HUDEP-2 (cell line): ENCODE data around the gene SMARCD1.

Experiments
- DNase-seq, 76 experiments: peaks; one replicate each; lab custom pipeline; 2025; ENCODE audit not compliant: unreplicated experiment in 76 of 76; lab: John Stamatoyannopoulos, UW

Gene SMARCD1

GRCh38 chr12:50084775-50085614 lies at the start of gene SMARCD1:
Gene SMARCD1, plus strand, starts transcription at chr12:50085342. Its CDS starts 28 bp downstream, at chr12:50085370.
- DNase-seq = peak in 73 of 76 experiments; percentile 24 to 89 (median 79)

- no peak for DNase-seq
These were observed 46.8 kb upstream of the SMARCD1 start for GRCh38 chr12:50038336-50038735.

- peak in 74 of 76 experiments; percentile 27 to 89 (median 74) for DNase-seq
These were observed 45.8 kb upstream of the SMARCD1 start for GRCh38 chr12:50039151-50039835.

GRCh38 chr12:50040657-50041056 lies 44.5 kb upstream of the SMARCD1 start:
- DNase-seq = no peak

GRCh38 chr12:50041062-50041860 lies 43.9 kb upstream of the SMARCD1 start:
- no peak for DNase-seq

GRCh38 chr12:50041962-50042361 lies 43.2 kb upstream of the SMARCD1 start:
- no peak for DNase-seq

- DNase-seq = no peak
These were observed 42.4 kb upstream of the SMARCD1 start for GRCh38 chr12:50042693-50043092.

GRCh38 chr12:50043308-50043707 lies 41.8 kb upstream of the SMARCD1 start:
- no peak for DNase-seq

GRCh38 chr12:50043854-50044253 lies 41.3 kb upstream of the SMARCD1 start:
- DNase-seq = no peak

- peak in 20 of 76 experiments; percentile 5 to 54 (median 18) for DNase-seq
These were observed 37.4 kb upstream of the SMARCD1 start for GRCh38 chr12:50047693-50048250.

GRCh38 chr12:50049254-50050118 lies 35.7 kb upstream of the SMARCD1 start:
- no peak for DNase-seq

GRCh38 chr12:50050119-50050385 lies 35.1 kb upstream of the SMARCD1 start:
- DNase-seq = no peak

GRCh38 chr12:50050410-50051098 lies 34.6 kb upstream of the SMARCD1 start:
- DNase-seq = peak in 75 of 76 experiments; percentile 33 to 94 (median 87)

GRCh38 chr12:50051101-50051806 lies 33.9 kb upstream of the SMARCD1 start:
- DNase-seq = peak in 1 of 76 experiments; percentile 46

GRCh38 chr12:50052544-50052943 lies 32.6 kb upstream of the SMARCD1 start:
- no peak for DNase-seq

GRCh38 chr12:50052964-50053363 lies 32.2 kb upstream of the SMARCD1 start:
- DNase-seq = no peak

GRCh38 chr12:50053583-50053982 lies 31.6 kb upstream of the SMARCD1 start:
- peak in 10 of 76 experiments; percentile 14 to 35 (median 20) for DNase-seq

GRCh38 chr12:50055831-50056638 lies 29.1 kb upstream of the SMARCD1 start:
- peak in 35 of 76 experiments; percentile 5 to 40 (median 28) for DNase-seq
